GM21381 (cell line): ENCODE data around the gene EBF3.

ENCODE experiments used
- ATAC-seq: cut with Tn5 transposase; IDR thresholded peaks from one replicate; pipeline ENCODE4 v1.9.1; 2021; ENCODE audit warnings: mild to moderate bottlenecking, moderate library complexity; ENCODE audit not compliant: unreplicated experiment

The EBF3 gene

DNA sequence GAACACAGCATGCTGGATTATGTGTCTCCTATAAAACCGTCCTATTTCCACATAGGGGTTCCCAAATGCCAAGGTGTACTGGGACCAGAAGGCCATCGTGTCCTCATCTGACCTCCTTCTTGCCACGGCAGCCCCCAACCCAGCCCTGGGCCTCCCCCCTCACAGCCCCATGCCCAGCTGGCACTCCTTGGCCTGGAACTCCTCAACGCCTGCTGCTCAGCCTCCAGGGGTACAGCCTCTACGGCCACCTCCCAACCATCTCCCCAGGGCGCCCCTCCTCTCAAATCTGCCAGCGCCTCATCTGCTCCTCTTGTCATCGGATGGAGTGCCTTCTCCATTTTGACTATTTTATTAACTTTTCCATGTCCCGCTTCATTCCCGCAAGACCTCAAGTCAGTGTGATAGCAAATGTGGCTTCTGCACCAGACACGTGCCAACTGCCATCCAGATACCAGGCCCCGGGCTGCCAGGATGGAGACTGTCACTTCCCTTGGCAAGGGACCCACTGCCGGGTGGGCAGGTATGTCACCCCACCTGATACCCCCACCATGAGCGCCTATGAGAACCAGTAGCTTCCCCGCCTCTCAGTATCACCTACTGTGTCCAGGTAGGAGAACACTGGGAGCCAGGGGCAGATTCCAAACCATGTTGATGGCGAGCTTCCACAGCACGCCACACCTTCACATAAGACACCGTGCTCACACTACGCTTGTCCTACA lies 106.7 kb downstream of the EBF3 start:
- ATAC-seq = no peak

- ATAC-seq = no peak
These were observed 108.1 kb downstream of the EBF3 start for GRCh38 chr10:129855836-129856563.

- no peak for ATAC-seq
These were observed 109.0 kb downstream of the EBF3 start for GRCh38 chr10:129854796-129855705.

GRCh38 chr10:129854158-129854557 lies 109.9 kb downstream of the EBF3 start:
- no peak for ATAC-seq

GRCh38 chr10:129853562-129853903 lies 110.5 kb downstream of the EBF3 start:
- no peak for ATAC-seq

- ATAC-seq = no peak
These were observed 111.1 kb downstream of the EBF3 start for GRCh38 chr10:129852829-129853561.

- no peak for ATAC-seq
These were observed 112.0 kb downstream of the EBF3 start for GRCh38 chr10:129851941-129852640.

GRCh38 chr10:129850790-129851189 lies 113.3 kb downstream of the EBF3 start:
- ATAC-seq = no peak

DNA sequence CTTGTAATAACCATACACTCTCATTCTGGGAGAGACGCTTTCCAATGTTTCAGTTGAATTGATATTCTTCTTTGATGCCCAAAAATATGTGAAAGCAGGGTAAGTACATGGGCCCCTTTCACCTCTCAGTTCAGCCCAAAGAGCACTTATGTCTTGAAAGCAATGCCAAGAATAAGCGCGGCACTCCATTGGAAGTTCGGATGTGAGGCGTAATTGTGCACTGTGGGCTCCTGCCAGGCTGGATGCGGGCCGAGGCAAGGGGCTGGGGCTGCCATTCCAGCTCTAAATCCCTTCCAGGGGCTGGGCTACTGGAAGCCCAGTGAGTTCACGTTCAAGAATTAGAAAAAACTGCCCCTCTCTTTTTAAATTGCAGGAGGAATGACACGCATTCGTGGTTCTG lies 113.8 kb downstream of the EBF3 start:
- ATAC-seq = no peak

- no peak for ATAC-seq
These were observed 114.2 kb downstream of the EBF3 start for GRCh38 chr10:129849853-129850252.

DNA sequence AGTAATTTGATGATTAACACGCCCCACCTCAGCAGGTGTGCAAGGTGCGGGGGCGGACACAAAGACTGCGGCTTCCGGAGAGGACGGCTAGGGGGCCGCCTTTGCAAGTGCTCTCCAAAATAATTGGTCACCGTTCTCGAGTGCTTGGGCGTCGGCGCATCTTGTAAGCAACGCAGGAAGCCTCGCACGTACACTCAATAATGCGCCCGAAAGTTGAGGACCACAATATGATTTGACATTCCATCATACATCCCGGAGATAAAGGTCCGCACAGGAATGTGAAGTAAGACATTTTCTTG lies 114.7 kb downstream of the EBF3 start:
- ATAC-seq = no peak

- no peak for ATAC-seq
These were observed 115.2 kb downstream of the EBF3 start for GRCh38 chr10:129848696-129849451.

- no peak for ATAC-seq
These were observed 116.2 kb downstream of the EBF3 start for GRCh38 chr10:129847741-129848483.

DNA sequence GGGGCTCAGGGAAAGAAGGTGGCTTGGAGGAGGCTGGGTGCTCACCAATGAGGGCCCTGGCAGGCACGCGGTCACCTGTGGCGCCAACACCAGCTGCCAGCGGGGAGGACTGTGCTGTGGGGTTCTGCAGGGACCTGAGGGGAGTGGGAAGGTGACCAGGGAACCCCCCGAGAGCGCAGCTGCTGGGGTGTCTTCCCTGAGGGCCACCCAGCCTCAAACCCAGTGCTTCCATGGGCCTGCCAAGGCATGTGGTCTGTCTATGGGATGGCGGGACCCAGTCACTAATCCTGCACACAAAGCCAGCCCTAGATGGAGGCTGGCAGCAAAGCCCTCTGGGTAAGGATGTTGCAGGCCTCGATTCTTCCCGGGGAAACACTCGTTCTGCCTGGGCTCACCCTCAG lies 117.1 kb downstream of the EBF3 start:
- no peak for ATAC-seq

- ATAC-seq = no peak
These were observed 118.8 kb downstream of the EBF3 start for GRCh38 chr10:129845111-129845753.

- ATAC-seq = no peak
These were observed 119.8 kb downstream of the EBF3 start for GRCh38 chr10:129844216-129844766.

GRCh38 chr10:129843702-129844101 lies 120.4 kb downstream of the EBF3 start:
- ATAC-seq = no peak

- no peak for ATAC-seq
These were observed 120.9 kb downstream of the EBF3 start for GRCh38 chr10:129843131-129843541.
